Thoracic aorta (tissue), 2 donors: ENCODE results near the gene PLEK. TPM values are rescaled to one million over a fixed set of nuclear protein-coding genes. Genes with fewer than 3 reads are reported as not detected.

Experiments used
- ATAC-seq: fragments of 150-250 bp; one replicate; pipeline ENCODE4 v1.8.0; 2017; ENCODE audit warnings: low read depth; ENCODE audit not compliant: insufficient number of reproducible peaks, low FRiP score
- DNase-seq: peaks from one replicate; pipeline ENCODE4 v3.0.0-alpha.2; 2020; ENCODE audit warnings: low spot score
- H3K27ac ChIP-seq, 2 donors: fragments of 200-600 bp; sonication (generic); 1 replicate in 1 of 2; 2 replicates in 1 of 2; pipeline ENCODE4 v1.5.1; 2016; ENCODE audit warnings: mild to moderate bottlenecking in 2 of 2, moderate library complexity in 2 of 2
- H3K27me3 ChIP-seq: fragments of 200-600 bp; sonication (generic); replicated peaks from 2 replicates; pipeline ENCODE4 v1.6.0; 2016; ENCODE audit warnings: mild to moderate bottlenecking; ENCODE audit not compliant: insufficient read depth
- H3K36me3 ChIP-seq: fragments of 200-600 bp; sonication (generic); one replicate; pipeline ENCODE4 v1.5.1; 2016
- H3K4me1 ChIP-seq, 2 donors: fragments of 200-600 bp; sonication (generic); 1 replicate in 1 of 2; 2 replicates in 1 of 2; pipeline versions ENCODE4 v1.5.1 to v1.6.0; 2016; ENCODE audit warnings: low read depth in 2 of 2, mild to moderate bottlenecking in 1 of 2; ENCODE audit not compliant: control insufficient read depth in 1 of 2
- H3K4me3 ChIP-seq: fragments of 200-600 bp; sonication (generic); 2 replicates; pipeline ENCODE4 v1.5.1; 2016; ENCODE audit warnings: mild to moderate bottlenecking
- H3K9me3 ChIP-seq: fragments of 200-600 bp; sonication (generic); 2 replicates; pipeline ENCODE4 v1.5.1; 2016
- total RNA-seq, 2 donors: library from RNA; depleted of rRNA; stranded (reverse); fragments of >200 nt; gene quantifications; one replicate each; pipeline versions ENCODE4 v1.1.0 to v1.2.3, GENCODE V29; 2016
- TF ChIP-seq, protein P1 (sequence below): fragments of 200-600 bp; sonication (generic); IDR thresholded peaks from one replicate; pipeline ENCODE4 v1.5.1; 2019; ENCODE audit warnings: antibody characterized with exemption

Gene PLEK
- total RNA-seq, 2 donors from 2014 or later = 16.2 to 20.7 TPM

- no peak for DNase-seq
- Histone ChIP-seq H3K9me3 (no peaks in the 10 kb centered on the region), H3K27ac (no peak overlapping the region), H3K4me1 (no peaks in the 10 kb centered on the region), H3K27me3 (no peaks in the 10 kb centered on the region), H3K36me3 (no peaks in the 10 kb centered on the region), H3K4me3 (no peak overlapping the region)
- ATAC-seq = no peak
- TF ChIP-seq, protein P1, sequence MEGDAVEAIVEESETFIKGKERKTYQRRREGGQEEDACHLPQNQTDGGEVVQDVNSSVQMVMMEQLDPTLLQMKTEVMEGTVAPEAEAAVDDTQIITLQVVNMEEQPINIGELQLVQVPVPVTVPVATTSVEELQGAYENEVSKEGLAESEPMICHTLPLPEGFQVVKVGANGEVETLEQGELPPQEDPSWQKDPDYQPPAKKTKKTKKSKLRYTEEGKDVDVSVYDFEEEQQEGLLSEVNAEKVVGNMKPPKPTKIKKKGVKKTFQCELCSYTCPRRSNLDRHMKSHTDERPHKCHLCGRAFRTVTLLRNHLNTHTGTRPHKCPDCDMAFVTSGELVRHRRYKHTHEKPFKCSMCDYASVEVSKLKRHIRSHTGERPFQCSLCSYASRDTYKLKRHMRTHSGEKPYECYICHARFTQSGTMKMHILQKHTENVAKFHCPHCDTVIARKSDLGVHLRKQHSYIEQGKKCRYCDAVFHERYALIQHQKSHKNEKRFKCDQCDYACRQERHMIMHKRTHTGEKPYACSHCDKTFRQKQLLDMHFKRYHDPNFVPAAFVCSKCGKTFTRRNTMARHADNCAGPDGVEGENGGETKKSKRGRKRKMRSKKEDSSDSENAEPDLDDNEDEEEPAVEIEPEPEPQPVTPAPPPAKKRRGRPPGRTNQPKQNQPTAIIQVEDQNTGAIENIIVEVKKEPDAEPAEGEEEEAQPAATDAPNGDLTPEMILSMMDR = no peak
These were observed 53.8 kb downstream of the PLEK start for GRCh38 chr2:68418855-68419254.

GRCh38 chr2:68420254-68420910 is 55.3 kb downstream of the PLEK start:
- ATAC-seq (no peak), DNase-seq (no peak)
- H3K4me3 ChIP-seq = no peak overlapping the region
- H3K4me1 ChIP-seq = no peaks in the 10 kb centered on the region
- no peaks in the 10 kb centered on the region for H3K9me3 ChIP-seq
- no peaks in the 10 kb centered on the region for H3K27me3 ChIP-seq
- H3K27ac ChIP-seq = no peak overlapping the region
- TF ChIP-seq, protein P1 = no peak
- H3K36me3 ChIP-seq = no peaks in the 10 kb centered on the region

- no peaks in the 10 kb centered on the region for H3K9me3 ChIP-seq
- DNase-seq (no peak), ATAC-seq (no peak)
- no peaks in the 10 kb centered on the region for H3K36me3 ChIP-seq
- no peak overlapping the region for H3K4me3 ChIP-seq
- H3K27ac ChIP-seq = no peak overlapping the region
- H3K27me3 ChIP-seq = no peaks in the 10 kb centered on the region
- TF ChIP-seq, protein P1 = no peak
- H3K4me1 ChIP-seq = no peaks in the 10 kb centered on the region
These were observed 59.0 kb downstream of the PLEK start for GRCh38 chr2:68423966-68424650.

DNA sequence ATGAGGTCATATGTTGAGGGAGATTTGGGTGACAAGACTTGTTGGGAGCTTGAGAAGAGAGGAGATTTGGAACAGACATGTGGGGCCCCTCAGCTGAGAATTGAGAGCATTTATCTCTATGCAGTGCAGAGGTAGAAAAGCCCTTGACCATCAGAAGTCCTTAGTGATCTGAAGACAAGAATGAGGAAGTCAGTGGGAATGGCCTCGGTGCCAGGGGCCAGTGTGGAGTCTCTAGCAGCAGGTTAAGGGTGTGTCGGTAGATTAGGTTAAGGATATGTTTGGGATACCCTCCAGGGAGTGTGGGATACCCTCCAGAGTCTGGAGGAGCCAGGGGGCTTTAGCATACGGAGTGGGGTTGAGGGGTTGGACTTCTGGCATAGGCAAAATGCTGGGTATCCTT is 60.4 kb downstream of the PLEK start:
- H3K36me3 ChIP-seq = no peaks in the 10 kb centered on the region
- no peak for ATAC-seq
- no peak overlapping the region for H3K27ac ChIP-seq
- TF ChIP-seq, protein P1 = no peak
- H3K9me3 ChIP-seq = no peaks in the 10 kb centered on the region
- no peak for DNase-seq
- H3K4me3 ChIP-seq = no peak overlapping the region
- H3K4me1 ChIP-seq = no peaks in the 10 kb centered on the region
- H3K27me3 ChIP-seq = no peaks in the 10 kb centered on the region

DNA sequence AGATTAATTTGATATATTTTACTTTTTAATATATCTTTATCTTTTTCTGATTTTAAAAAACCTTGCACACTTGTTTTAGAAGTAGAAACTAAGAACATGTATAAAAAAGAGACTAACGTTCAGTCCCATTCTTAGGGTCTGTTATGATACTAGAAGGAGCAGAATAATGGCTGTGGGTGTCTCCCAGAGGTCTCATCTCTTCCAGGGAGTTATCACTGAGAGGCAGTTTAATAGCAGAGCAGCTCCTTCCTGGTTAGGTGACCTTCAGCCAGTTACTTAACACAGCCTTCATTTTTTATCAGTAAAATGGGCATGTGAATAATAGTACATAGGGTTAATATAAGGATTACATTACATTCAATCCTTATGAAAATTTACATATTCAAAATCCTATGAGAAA is 61.4 kb downstream of the PLEK start:
- ATAC-seq = no peak
- Histone ChIP-seq H3K27ac (no peak overlapping the region), H3K4me1 (peaks cover 0 to 5% of the 10 kb centered on the region in 2 donors), H3K27me3 (no peaks in the 10 kb centered on the region), H3K36me3 (no peaks in the 10 kb centered on the region), H3K9me3 (no peaks in the 10 kb centered on the region), H3K4me3 (no peak overlapping the region)
- DNase-seq = no peak
- TF ChIP-seq, protein P1 = no peak
